ENCODE measurements around the gene MRC2.

Gene MRC2

GRCh38 chr17:62720126-62720850 lies 92.8 kb downstream of the MRC2 start:
- no peak for DNase-seq (ENCODE audit: low spot score)

DNA sequence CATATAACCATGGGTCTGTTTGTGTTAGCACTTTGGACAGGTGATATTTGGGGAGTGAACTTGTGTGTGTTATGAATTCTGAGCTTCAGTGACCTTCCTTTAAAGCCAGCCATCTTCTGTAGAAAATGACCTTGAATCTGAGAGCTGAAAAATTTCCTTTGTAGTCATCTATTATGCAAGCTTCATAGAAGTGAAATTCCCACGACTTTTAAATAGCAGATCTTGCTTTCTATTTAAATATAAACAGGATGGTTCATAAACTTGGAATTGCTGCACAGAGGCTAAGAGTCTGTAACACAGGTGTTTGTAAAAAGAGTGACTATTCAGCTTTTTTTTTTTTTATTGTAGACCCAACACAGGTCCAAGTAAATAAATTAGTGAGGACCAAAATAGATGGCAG lies 95.2 kb downstream of the MRC2 start:
- TF ChIP-seq, protein P1, sequence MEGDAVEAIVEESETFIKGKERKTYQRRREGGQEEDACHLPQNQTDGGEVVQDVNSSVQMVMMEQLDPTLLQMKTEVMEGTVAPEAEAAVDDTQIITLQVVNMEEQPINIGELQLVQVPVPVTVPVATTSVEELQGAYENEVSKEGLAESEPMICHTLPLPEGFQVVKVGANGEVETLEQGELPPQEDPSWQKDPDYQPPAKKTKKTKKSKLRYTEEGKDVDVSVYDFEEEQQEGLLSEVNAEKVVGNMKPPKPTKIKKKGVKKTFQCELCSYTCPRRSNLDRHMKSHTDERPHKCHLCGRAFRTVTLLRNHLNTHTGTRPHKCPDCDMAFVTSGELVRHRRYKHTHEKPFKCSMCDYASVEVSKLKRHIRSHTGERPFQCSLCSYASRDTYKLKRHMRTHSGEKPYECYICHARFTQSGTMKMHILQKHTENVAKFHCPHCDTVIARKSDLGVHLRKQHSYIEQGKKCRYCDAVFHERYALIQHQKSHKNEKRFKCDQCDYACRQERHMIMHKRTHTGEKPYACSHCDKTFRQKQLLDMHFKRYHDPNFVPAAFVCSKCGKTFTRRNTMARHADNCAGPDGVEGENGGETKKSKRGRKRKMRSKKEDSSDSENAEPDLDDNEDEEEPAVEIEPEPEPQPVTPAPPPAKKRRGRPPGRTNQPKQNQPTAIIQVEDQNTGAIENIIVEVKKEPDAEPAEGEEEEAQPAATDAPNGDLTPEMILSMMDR (IDR thresholded peaks at IDR 0.05; ENCODE audit: extremely low read depth, missing control alignments) = no peak
- DNase-seq (ENCODE audit: low spot score) = no peak

More at GRCh38 chr17:62720126-62720850, 92.8 kb downstream of the MRC2 start:
- TF ChIP-seq, protein P1 (IDR thresholded peaks at IDR 0.05; ENCODE audit: extremely low read depth, missing control alignments) = no peak

- DNase-seq (ENCODE audit: low spot score) = no peak
- TF ChIP-seq, protein P1 (IDR thresholded peaks at IDR 0.05; ENCODE audit: extremely low read depth, missing control alignments) = no peak
Measured at GRCh38 chr17:62723842-62724241, 96.4 kb downstream of the MRC2 start.

DNA sequence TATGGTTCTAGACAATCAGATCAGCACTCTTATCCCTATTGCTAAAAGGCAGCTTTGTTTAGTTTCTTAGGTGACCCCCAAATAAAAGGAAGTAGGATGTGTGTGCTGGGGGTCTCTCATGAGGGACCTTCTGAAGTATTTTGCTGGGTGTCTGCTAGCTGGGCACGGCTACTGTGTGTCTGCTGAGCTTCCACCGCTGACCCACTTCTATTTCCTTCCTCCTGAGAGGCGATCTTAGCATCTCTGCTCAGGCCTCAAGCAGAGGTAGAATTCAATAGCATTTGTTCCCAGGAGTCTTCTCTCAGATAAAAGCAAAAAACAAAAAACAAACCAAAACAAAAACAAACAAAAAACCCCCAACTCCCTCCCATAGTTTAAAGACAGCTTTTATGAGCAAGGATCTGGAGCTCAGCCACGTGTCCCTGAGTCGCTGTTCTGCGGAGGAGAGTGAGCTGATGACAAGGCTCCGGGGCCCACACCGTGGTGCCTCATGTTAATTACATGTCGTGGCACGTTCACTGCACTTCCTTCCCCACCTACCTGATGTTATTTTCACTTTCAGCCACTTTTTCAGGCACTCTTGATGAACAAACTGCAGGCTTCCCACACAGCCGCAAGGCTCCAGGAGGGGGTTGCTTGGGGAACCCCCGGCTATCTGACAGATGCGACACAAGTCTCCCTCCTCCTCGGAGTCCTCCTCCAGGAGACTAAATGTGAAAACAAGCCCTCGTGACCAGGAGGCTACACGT lies 97.1 kb downstream of the MRC2 start:
- TF ChIP-seq, protein P1 (IDR thresholded peaks at IDR 0.05; ENCODE audit: extremely low read depth, missing control alignments) = no peak
- DNase-seq (ENCODE audit: low spot score) = peak; percentile 79

DNA sequence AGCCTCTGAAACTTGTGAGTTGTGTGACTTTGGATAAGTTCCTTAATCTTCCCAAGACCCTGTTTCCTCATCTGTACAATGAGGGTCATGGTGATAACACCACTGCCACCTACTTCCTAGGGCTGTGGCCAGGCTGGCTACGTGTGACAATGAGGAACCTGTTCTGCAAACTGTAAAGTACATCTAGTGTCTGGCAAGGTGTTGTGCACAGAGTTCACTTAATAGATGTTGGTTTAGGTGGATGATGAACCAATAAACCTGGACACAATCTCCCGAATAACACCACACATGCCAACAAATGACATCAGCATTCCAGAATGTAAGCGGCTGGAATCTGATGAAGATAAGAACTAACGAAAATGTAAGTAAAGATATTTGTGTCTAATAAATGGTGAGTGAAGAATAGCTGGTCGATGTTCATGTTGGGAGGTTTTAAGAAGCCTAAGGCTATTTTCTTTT lies 98.3 kb downstream of the MRC2 start:
- no peak for DNase-seq (ENCODE audit: low spot score)
- TF ChIP-seq, protein P1 (IDR thresholded peaks at IDR 0.05; ENCODE audit: extremely low read depth, missing control alignments) = no peak

DNA sequence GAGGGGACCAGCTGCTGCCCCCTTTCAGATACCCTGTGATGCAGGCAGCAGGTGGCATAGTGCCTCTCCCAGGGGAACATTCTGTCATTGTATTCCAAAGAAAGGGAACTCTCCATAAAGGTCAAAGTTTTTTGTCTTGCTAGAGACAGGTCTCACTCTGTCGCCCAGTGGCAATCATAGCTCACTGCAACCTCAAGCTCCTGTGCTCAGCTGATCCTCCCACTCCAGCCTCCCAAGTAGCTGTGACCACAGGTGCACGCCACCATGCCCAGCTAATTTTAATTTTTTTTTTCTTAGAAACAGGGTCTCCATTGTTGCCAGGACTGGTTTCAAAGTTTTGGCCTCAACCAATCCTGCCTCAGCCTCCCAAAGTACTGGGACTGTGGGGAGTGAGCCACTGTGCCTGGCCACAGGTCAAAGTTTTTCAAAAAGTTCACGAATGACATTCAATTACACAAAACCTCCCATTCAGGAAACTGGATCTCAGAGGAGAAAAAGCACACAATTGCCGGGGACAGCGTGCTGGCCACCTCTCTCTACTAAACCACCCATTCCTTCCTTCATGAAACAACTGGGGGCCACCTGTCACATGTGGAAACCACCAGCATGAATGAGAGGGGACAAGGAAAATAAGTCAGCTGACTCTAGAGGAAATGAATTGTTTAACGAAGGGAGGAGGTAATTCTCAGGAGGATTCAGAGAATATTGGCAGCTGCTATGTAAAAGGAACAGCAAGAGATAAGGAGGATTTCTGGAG lies 100.6 kb downstream of the MRC2 start:
- no peak for DNase-seq (ENCODE audit: low spot score)
- TF ChIP-seq, protein P1 (IDR thresholded peaks at IDR 0.05; ENCODE audit: extremely low read depth, missing control alignments) = no peak

Measured in GM20000 (cell line).